Measurements from ENCODE around the gene BCAM. TPM values are rescaled to one million over a fixed set of nuclear protein-coding genes. Genes with fewer than 3 reads are reported as not detected.

Gene BCAM
- total and polyA plus RNA-seq, 2 donors (not counting 1 experiment from before 2014, with no cell fraction given) = 12.2 to 20.3 TPM

DNA sequence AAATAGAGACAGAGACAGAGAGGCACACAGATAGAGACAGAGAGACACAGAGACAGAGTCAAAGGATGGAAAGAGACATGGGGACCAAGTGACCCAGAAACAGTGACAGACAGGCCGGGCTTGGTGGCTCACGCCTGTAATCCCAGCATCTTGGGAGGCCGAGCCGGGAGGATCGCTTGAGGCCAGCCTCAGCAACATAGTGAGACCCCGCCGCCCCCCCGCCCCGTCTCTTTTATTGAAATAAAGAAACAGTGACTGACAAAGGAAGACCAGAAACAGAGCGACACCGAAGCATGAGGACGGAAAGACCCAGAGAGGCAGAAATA, 36.3 kb downstream of the BCAM start:
- no peaks in the 10 kb centered on the region for H4K20me1 ChIP-seq (ENCODE audit: control insufficient read depth, extremely low read depth, insufficient read depth, low read length)
- TF ChIP-seq, protein P1, sequence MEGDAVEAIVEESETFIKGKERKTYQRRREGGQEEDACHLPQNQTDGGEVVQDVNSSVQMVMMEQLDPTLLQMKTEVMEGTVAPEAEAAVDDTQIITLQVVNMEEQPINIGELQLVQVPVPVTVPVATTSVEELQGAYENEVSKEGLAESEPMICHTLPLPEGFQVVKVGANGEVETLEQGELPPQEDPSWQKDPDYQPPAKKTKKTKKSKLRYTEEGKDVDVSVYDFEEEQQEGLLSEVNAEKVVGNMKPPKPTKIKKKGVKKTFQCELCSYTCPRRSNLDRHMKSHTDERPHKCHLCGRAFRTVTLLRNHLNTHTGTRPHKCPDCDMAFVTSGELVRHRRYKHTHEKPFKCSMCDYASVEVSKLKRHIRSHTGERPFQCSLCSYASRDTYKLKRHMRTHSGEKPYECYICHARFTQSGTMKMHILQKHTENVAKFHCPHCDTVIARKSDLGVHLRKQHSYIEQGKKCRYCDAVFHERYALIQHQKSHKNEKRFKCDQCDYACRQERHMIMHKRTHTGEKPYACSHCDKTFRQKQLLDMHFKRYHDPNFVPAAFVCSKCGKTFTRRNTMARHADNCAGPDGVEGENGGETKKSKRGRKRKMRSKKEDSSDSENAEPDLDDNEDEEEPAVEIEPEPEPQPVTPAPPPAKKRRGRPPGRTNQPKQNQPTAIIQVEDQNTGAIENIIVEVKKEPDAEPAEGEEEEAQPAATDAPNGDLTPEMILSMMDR (conservative IDR thresholded peaks at IDR 0.05 in 1 of 2, IDR thresholded peaks at IDR 0.05 in 1 of 2; ENCODE audit: low read depth in 1 of 2, low read length in 2 of 2) = no peak
- no peak for TF ChIP-seq EZH2 (IDR thresholded peaks at IDR 0.05; ENCODE audit: low read length, missing control alignments)
- H2AFZ ChIP-seq (ENCODE audit: low read length) = peak overlapping the region; percentile 97
- peak overlapping the region; percentile 90 for H3K4me2 ChIP-seq (ENCODE audit: extremely low read depth, insufficient read depth, low read length)
- H3K27me3 ChIP-seq (ENCODE audit: control insufficient read depth, insufficient read depth, low read length) = no peaks in the 10 kb centered on the region
- H3K4me3 ChIP-seq (replicated peaks in 1 of 4; ENCODE audit: control extremely low read depth in 1 of 4, insufficient read depth in 1 of 4, low read depth in 3 of 4, low read length in 4 of 4) = peak overlapping the region; percentile 40 to 70 (median 62)
- no peak for DNase-seq (ENCODE audit: low read depth in 2 of 2)
- peaks cover 41% of the 10 kb centered on the region for H3K79me2 ChIP-seq (ENCODE audit: control insufficient read depth, insufficient read depth, low read length)
- H3K9me3 ChIP-seq (ENCODE audit: control insufficient read depth, insufficient read depth, low read depth, low read length) = no peaks in the 10 kb centered on the region
- H3K9ac ChIP-seq (ENCODE audit: insufficient read depth, low read length) = peak overlapping the region; percentile 50
- no peaks in the 10 kb centered on the region for H3K36me3 ChIP-seq (ENCODE audit: control insufficient read depth, insufficient read depth, low read length)
- peaks cover 7% of the 10 kb centered on the region for H3K4me1 ChIP-seq (ENCODE audit: control insufficient read depth, extremely low read depth, insufficient read depth, low read length)
- H3K27ac ChIP-seq (ENCODE audit: insufficient read depth, low read length) = peak overlapping the region; percentile 64

- no peaks in the 10 kb centered on the region for H3K36me3 ChIP-seq (ENCODE audit: control insufficient read depth, insufficient read depth, low read length)
- peak within 1 kb of the TSS; percentile 99 for H3K9ac ChIP-seq (ENCODE audit: insufficient read depth, low read length)
- no peaks in the 10 kb centered on the region for H3K9me3 ChIP-seq (ENCODE audit: control insufficient read depth, insufficient read depth, low read depth, low read length)
- H3K4me1 ChIP-seq (ENCODE audit: control insufficient read depth, extremely low read depth, insufficient read depth, low read length) = peaks cover 7% of the 10 kb centered on the region
- no peaks in the 10 kb centered on the region for H4K20me1 ChIP-seq (ENCODE audit: control insufficient read depth, extremely low read depth, insufficient read depth, low read length)
- peak within 1 kb of the TSS; percentile 90 for H3K4me2 ChIP-seq (ENCODE audit: extremely low read depth, insufficient read depth, low read length)
- peak within 1 kb of the TSS; percentile 85 to 98 (median 92) for H3K4me3 ChIP-seq (replicated peaks in 1 of 4; ENCODE audit: control extremely low read depth in 1 of 4, insufficient read depth in 1 of 4, low read depth in 3 of 4, low read length in 4 of 4)
- H3K27me3 ChIP-seq (ENCODE audit: control insufficient read depth, insufficient read depth, low read length) = no peaks in the 10 kb centered on the region
- peak within 1 kb of the TSS; percentile 97 for H2AFZ ChIP-seq (ENCODE audit: low read length)
- peaks cover 46% of the 10 kb centered on the region for H3K79me2 ChIP-seq (ENCODE audit: control insufficient read depth, insufficient read depth, low read length)
- H3K27ac ChIP-seq (ENCODE audit: insufficient read depth, low read length) = peak within 1 kb of the TSS; percentile 90
- TF ChIP-seq, protein P1 (conservative IDR thresholded peaks at IDR 0.05 in 1 of 2, IDR thresholded peaks at IDR 0.05 in 1 of 2; ENCODE audit: low read depth in 1 of 2, low read length in 2 of 2) = peak; percentile 78 to 84
- no peak for TF ChIP-seq EZH2 (IDR thresholded peaks at IDR 0.05; ENCODE audit: low read length, missing control alignments)
- DNase-seq (ENCODE audit: low read depth in 2 of 2) = peak; percentile 94 to 99
These were observed 36.9 kb downstream of the BCAM start, which contains the start of gene NECTIN2 for GRCh38 chr19:44845612-44846454. NECTIN2 (plus strand) TSS chr19:44846297; CDS start chr19:44846526, 229 bp downstream.

- Histone ChIP-seq H3K79me2 (ENCODE audit: control insufficient read depth, insufficient read depth, low read length) (peaks cover 54% of the 10 kb centered on the region), H3K4me2 (ENCODE audit: extremely low read depth, insufficient read depth, low read length) (peak overlapping the region; percentile 86), H3K9ac (ENCODE audit: insufficient read depth, low read length) (peak overlapping the region; percentile 99), H3K4me1 (ENCODE audit: control insufficient read depth, extremely low read depth, insufficient read depth, low read length) (peaks cover 7% of the 10 kb centered on the region), H3K9me3 (ENCODE audit: control insufficient read depth, insufficient read depth, low read depth, low read length) (no peaks in the 10 kb centered on the region), H3K36me3 (ENCODE audit: control insufficient read depth, insufficient read depth, low read length) (peaks cover 4% of the 10 kb centered on the region), H2AFZ (ENCODE audit: low read length) (no peak overlapping the region), H3K27ac (ENCODE audit: insufficient read depth, low read length) (peak overlapping the region; percentile 90), H3K4me3 (replicated peaks in 1 of 4; ENCODE audit: control extremely low read depth in 1 of 4, insufficient read depth in 1 of 4, low read depth in 3 of 4, low read length in 4 of 4) (peak overlapping the region; percentile 85 to 98 (median 92)), H3K27me3 (ENCODE audit: control insufficient read depth, insufficient read depth, low read length) (no peaks in the 10 kb centered on the region), H4K20me1 (ENCODE audit: control insufficient read depth, extremely low read depth, insufficient read depth, low read length) (no peaks in the 10 kb centered on the region)
- DNase-seq (ENCODE audit: low read depth in 2 of 2) = peak; percentile 12 to 61
- TF ChIP-seq, protein P1 (conservative IDR thresholded peaks at IDR 0.05 in 1 of 2, IDR thresholded peaks at IDR 0.05 in 1 of 2; ENCODE audit: low read depth in 1 of 2, low read length in 2 of 2) = no peak
- TF ChIP-seq EZH2 (IDR thresholded peaks at IDR 0.05; ENCODE audit: low read length, missing control alignments) = no peak
These were observed 37.7 kb downstream of the BCAM start for GRCh38 chr19:44846455-44847143.
